ENCODE data around the gene LPP.

Gene LPP

GRCh38 chr3:188908002-188908850 lies 754.3 kb downstream of the LPP start:
- no peak for DNase-seq

GRCh38 chr3:188911026-188911850 lies 757.3 kb downstream of the LPP start:
- DNase-seq = no peak

- DNase-seq = no peak
Observed at GRCh38 chr3:188913084-188913483, 759.1 kb downstream of the LPP start.

DNA sequence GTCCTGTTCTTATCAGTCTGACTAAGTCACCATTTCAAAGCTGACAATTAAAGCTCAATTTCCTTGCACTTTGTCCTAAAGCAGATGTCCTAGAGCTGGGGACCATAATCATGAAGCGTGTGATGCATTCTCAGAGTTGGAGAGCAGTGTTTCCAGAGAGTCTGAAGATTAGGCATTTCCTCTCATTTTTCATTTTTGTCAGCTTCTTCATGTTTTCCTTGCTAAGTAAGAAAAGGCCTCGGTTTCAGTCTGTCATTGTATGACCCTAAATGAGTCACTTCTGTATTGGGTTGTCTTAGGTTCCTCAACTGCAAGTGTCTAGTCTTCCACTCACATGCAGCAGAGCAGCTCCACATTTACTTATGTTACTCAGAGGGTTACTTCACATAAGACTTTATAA lies 760.6 kb downstream of the LPP start:
- DNase-seq = peak; percentile 87

- DNase-seq = peak; percentile 90
Observed at GRCh38 chr3:188915127-188915526, 761.2 kb downstream of the LPP start.

GRCh38 chr3:188916934-188917401 lies 763.0 kb downstream of the LPP start:
- DNase-seq = peak; percentile 85

DNA sequence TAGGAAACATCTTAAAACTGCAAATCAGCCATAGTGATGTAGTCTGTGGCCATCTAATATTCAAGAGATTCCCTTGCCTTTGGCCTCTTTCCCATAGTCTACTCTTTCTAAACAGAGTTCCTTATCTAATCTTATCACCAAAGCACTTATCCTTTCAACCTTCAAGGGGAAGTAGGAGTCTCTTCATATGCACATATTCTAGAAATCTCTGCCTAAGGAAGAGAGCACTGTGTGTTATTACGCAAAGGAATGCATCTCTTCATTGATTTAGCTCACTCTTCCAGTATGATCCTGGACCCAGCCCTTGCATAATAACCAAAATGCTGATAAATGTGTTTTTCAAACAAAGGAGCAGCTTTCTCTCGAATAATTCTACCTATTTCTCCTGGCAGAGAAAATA lies 764.1 kb downstream of the LPP start:
- DNase-seq = no peak

DNA sequence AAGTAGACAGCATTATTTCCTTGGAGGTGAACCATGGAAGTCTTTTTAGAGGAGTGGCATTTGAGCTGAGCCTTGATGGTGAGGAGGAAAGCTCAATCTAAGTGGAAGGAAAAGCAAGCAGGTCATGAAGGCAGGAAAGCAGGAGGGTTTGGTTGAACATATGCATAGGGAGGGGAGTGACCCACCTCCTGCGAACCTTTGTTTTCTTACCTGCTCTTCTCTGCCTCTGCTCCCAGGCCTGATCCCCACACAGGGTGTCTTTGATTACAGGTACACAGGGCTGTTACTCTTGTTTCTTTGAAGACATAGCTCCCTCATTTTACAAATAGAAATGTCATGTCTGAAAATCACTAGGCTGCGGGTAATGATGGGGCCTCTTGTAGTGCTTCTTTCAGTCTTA lies 769.7 kb downstream of the LPP start:
- no peak for DNase-seq

GRCh38 chr3:188925376-188925775 lies 771.4 kb downstream of the LPP start:
- DNase-seq = no peak

DNA sequence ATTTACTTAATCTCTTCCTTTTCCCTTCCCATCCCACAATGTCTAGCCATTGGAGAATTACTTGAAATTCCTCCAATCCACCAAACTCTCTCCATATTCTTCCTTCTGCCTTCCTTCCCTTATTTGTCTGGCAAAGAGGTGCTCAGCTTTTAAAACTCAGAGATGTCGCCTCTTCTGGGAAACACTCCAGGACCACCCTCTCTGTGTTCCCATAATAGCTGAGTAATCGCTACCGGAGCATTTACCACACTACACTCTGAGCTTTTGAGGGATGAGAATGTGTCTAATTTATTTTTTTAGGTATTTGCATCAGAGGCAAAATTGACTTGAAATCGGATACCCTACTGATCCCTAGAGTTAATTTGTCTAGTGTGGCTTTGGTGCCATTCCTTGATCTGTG lies 772.2 kb downstream of the LPP start:
- DNase-seq = no peak

DNA sequence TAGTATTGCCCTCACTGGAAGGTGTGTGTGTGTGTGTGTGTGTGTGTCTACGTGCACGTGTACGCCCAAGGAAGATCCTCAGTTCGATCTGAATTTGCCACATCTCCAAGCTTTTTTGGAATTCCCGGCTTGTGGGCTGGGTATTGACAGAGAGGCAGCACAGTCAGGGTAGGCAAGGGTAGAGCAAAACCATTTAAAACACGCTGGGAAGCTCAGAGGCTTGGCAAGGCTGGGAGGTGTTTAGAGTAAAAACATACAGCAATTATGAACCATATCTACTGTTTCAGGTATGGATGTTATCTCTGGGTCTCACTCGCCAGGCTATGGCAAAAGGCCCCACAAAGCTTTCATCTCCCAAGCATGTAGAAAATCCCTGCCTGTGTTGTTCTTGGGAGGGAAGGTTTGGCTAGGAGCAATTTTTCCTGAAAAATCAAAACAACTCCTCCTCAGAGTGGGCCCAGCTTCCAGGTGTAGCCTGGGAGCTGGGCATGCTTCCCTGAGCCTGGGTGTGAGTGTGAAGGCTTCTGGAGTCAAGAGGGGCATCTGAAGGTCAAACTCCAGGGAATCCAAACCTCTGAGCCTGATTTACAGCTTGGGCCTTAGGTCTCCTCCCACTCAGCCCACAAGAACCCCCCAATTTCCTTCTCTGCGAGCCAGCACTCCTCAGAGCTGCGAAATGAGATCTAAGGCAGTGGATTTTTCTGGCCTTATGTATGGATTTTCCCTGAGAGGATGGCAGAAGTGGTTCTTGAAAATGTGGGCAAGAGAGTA lies 773.0 kb downstream of the LPP start:
- DNase-seq = no peak

DNA sequence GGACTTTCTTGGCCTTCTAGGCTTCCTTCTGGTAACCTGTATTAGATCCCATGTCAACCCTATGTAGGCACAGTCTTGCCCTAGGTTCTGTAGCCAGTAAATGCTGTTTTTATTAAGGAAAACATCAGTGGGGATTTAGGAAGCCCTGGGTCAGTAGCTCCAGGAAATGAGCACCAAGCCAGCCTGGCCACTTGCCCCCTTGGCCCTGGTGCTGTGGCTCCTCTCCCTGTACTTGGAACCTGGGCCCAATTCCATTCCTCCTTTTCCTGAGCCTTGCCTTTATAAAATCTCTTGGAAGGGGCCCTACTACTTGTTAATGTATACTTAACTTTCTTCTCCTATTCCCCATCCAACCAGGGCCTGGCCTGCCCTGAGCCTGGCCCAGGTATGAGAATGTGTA lies 774.0 kb downstream of the LPP start:
- DNase-seq = no peak

GRCh38 chr3:188929137-188929536 lies 775.2 kb downstream of the LPP start:
- no peak for DNase-seq

DNA sequence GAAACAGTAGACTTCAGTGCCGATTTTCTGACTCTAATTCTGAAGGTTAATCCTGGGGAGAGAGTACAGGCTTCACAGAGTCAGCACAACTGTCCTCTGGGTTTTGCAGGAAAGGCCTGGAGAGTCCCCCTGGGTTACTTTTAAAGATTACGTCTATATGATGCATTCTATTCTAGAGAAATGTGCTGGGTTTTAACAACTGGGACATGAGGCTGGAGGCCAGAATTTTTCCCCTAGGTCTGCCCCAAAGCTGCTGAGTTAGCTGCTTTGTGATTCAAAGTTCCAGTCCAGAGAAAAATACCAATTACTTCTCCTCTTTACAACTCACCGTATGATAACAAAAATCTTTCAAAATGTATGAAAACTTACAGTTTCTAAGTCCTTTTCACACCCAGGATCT lies 777.1 kb downstream of the LPP start:
- DNase-seq = no peak

GRCh38 chr3:188931531-188931930 lies 777.6 kb downstream of the LPP start:
- no peak for DNase-seq

- no peak for DNase-seq
Observed at GRCh38 chr3:188934989-188935388, 781.0 kb downstream of the LPP start.

GRCh38 chr3:188936597-188937107 lies 782.7 kb downstream of the LPP start:
- DNase-seq = no peak

DNA sequence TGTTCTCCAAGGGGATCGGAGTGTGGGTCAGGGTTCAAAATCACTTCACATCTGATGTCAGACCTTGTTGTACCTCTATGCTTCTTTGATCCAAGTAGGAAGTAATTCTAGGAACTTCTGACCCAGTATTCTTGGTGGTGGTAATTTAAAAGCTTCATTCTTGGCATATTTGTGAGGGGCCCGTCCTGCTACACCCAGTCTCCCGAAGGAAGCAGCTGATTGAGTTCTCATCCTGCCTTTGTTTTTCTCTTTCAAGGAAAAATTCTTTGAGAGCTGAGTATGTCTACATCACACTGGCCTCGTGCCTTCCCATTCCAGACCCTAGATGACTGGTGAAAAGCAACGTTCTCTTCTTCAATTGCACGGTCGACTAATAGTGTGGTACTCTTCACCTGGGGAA lies 783.4 kb downstream of the LPP start:
- no peak for DNase-seq

GRCh38 chr3:188938999-188939398 lies 785.0 kb downstream of the LPP start:
- no peak for DNase-seq

DNA sequence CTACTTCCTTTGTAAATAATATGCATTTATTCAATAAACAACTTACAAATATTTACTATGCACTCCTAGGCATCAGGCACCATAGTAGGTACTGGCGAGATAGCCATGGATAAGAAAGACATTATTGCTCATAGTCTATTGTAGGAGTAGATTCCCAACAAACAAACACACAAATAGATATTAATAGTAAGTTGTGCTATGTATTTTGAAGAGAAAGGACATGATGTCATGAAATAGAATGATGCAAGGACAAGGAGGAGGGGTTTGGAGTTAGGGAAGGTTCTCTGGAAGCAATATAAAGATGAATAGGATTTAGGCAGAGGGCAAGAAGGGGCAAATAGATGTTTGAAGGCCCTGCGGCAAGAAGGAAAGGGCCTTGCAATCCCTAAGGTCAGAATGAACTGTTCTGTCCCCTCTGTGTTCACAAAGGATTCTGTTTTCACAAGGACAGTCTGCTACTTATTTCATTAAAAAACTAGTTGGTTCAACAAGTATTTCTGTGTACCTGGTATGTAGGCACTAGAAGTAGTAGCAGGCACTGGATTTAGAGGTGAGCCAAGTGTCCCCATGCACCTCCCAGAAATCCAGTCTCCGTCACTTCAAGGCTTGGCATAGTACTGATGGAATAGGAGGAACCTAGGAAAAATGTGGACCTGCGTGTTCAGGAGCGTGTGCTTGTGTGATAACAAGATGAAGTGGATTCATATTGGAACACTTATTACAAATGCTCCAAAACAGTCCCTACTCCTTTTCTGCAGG lies 786.0 kb downstream of the LPP start:
- no peak for DNase-seq
